ENCODE data around the gene RPP25. TPM values are rescaled to one million over a fixed set of nuclear protein-coding genes. Genes with fewer than 3 reads are reported as not detected.

RPP25 gene
- total RNA-seq, 4 donors from 2014 or later: 3.3 to 12.4 (median 8.6) TPM

DNA sequence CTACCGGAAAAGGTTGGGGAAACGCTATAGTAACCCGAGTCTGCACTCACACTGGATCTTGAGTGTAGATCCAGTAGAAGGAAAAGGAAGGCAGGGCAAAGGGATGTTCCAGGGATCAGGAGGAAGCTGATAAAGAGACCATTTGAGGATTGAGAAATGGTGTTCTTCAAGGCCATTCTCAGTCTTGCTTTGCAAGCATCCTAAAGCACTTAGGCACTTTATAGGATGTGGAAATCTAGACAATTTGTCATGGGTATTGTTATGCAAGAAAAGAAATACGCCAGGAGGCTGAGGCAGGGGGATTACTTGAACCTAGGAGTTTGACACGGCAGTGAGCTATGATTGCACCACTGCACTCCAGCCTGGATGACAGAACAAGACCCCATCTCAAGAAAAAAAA, 25.6 kb upstream of the RPP25 start:
- TF ChIP-seq, protein P1, sequence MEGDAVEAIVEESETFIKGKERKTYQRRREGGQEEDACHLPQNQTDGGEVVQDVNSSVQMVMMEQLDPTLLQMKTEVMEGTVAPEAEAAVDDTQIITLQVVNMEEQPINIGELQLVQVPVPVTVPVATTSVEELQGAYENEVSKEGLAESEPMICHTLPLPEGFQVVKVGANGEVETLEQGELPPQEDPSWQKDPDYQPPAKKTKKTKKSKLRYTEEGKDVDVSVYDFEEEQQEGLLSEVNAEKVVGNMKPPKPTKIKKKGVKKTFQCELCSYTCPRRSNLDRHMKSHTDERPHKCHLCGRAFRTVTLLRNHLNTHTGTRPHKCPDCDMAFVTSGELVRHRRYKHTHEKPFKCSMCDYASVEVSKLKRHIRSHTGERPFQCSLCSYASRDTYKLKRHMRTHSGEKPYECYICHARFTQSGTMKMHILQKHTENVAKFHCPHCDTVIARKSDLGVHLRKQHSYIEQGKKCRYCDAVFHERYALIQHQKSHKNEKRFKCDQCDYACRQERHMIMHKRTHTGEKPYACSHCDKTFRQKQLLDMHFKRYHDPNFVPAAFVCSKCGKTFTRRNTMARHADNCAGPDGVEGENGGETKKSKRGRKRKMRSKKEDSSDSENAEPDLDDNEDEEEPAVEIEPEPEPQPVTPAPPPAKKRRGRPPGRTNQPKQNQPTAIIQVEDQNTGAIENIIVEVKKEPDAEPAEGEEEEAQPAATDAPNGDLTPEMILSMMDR (IDR thresholded peaks at IDR 0.05; ENCODE audit: low read depth): no peak

DNA sequence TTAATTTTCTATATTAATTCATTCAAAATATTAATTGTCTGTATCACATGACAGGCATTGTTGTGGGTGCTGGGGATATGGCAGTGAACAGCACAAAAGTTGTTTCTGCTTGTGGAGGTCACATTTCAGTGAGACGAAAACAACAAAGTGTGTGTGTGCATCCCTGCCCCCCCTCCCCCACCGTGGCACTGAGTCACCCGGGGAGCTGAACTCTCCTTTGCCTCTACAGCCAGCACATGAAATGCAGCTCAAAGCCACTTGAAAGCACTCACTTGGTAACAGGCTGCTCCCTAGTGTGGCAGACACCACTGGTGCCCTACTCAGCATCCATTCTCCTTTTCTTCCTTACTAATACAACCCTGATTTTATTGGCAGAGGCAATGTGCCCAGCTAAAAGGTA, 21.9 kb upstream of the RPP25 start:
- TF ChIP-seq, protein P1 (IDR thresholded peaks at IDR 0.05; ENCODE audit: low read depth): no peak

DNA sequence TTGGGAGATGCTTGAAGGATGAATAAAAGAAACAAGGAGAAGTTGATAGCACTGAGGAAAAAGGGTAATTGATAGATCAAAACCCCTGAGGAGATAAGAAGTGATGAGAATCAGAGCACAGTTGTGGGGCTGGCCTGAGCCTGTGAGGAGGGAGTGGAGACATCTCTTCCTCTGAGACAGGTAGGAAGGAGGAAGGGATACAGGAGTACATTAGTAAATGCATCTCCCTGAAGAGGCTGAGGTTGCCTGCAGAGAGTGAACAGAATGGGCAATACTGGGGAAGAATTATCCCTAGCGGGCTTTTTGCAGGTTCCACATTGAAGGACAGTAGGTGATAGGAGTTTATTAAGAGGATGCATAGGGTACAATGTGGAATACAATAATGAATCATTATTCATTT, 21.5 kb upstream of the RPP25 start:
- TF ChIP-seq, protein P1 (IDR thresholded peaks at IDR 0.05; ENCODE audit: low read depth): no peak

DNA sequence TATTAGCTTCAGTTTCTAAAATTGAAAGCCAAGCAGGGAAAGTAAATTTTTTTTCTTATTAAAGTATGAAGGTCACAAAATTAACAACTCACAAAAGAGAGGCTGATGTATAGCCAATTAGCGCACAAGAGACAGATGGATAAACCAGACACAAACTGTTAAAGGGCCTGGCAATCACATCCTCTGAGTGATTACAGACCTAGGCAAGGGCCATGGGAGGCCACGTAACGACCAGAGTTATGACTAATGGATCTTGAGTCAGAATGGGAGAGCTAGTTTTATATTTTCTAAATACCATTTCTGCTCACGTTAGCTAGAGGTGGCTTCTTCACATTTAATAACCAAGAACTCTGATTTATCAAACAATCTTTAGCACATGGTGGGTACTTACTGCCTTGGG, 21.0 kb upstream of the RPP25 start:
- TF ChIP-seq, protein P1 (IDR thresholded peaks at IDR 0.05; ENCODE audit: low read depth): no peak

DNA sequence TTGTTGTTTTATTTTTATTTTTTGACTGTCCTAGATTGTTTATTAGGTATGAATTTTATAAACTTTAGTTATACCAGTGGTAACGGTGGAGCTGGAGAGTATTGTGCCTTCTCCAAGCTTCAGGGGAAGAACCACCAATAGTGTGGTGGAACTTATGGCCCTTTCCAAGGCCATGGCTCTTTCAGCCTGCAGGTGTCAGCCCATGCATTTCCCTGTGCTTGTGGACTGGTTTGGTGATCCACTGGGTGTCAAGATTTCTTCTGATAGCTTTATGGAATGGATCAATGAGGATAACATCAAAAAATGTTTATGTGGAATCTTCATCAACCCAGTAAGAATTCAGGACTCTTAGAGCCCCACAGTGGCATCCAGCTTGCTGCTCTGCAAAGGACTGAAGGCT, 19.6 kb upstream of the RPP25 start:
- TF ChIP-seq, protein P1 (IDR thresholded peaks at IDR 0.05; ENCODE audit: low read depth): no peak

DNA sequence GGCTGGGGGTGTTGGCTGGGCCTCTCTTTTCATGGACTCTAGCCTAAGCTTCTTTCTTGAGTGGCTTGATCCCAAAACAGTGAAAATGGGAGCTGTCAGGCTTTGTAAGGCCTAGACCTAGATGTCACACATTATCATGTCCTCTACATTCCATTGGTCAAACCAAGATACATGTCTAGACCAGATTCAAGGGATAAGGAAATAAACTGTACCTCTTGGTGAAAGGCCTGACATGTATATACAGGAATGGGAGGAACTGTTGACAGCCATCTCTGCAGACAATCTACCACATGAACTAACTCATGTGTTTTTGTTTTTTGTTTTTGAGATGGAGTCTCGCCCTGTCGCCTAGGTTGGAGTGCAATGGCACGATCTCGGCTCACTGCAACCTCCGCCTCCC, 11.1 kb upstream of the RPP25 start:
- TF ChIP-seq, protein P1 (IDR thresholded peaks at IDR 0.05; ENCODE audit: low read depth): no peak

DNA sequence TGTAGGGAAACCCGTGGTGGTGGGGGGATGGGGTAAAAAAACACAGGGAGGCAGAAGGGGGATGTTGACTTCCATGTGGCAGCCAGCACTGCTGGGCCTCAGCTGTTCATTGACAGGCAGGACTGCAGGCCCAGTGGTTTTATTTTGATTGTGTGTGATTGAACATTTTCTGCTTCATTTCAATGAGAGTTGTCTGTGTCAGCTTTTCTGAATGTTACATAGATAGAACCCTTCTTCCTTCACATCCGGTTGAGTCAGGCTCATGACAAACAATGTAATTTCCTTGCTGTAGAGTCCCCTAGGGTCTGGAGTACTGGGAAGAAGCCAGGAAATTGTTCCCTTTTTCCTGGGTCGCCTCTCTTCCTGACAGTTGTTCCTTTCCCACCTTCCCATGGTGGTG, 8.2 kb upstream of the RPP25 start:
- TF ChIP-seq, protein P1 (IDR thresholded peaks at IDR 0.05; ENCODE audit: low read depth): no peak
